ENCODE measurements around the gene C1QTNF6.
"Not testable (repeated sequence)": the region's sequence is repeated elsewhere in the genome, so short reads cannot be mapped to it uniquely, and the experiment has no call there.

The C1QTNF6 gene

DNA sequence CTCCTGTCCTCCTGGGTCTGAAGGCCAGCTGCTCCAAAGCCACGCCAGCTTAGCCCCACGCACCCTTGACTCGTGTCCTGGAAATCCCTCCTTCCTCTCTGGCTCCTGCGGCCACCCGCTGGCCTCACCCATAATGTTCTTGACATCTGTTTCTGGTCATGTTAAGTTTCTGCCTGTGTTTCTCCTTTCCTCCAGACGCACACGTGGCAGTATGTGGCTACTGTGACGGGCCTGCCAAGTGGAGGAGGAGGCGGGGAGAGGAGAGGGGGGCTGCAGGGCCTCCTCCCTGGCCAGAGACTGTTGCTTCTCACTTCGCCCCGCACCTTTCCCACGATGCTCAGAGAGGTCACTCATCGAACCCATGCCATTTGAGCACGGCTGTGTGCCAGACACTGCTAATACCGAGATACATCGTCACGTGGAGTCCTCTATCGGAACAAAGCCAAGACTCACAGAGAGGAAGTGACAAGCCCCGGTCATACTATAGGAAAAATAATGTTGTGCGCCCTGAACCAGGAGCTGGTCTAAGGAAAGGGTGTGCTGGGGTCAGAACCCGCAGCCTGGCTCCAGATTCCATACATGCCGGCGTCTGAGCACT lies 11.5 kb downstream of the C1QTNF6 start:
- no peak for DNase-seq (ENCODE audit: low read depth, low spot score)

DNA sequence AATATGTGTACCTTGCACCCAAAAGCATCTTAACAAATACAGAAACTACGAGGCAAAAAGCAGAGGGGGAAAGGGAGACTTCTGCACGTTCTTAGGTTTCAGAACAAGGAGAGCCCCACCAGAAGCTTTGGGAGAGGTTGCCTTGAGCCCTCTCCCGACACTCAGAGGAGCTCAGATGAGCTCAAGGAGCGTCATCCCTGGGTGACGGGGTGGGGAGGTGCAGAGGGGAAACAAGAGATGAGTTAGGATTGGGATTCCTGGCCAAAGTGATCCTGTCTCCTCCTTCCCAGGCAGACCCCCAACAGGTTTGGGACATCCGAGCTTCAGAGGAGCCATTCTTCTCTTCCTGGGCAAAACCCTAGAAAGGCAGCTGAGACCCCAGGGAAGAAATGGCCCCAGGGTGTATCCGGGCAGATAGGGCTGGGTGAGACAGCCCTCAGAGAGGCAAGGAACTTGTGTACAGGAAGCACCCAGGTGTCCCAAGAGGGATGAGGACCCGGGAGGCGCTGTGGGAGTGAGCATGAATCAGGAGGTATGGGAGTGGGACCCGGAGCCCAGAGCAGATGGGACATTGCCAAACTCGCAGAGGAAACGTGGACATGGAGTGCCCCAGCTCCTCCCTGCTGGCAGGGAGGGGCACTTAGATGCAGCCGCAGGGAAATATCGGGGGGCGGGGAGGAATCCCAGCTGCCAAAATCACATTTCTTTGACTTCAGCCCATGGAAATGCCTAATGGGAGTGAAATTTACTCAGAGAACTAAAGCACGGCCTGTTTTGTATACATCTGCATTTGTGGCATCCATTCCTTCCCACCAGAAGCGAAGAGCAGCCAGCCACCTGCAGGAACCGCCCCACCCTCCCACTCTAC lies 12.4 kb downstream of the C1QTNF6 start:
- DNase-seq (ENCODE audit: low read depth, low spot score), result no peak

DNA sequence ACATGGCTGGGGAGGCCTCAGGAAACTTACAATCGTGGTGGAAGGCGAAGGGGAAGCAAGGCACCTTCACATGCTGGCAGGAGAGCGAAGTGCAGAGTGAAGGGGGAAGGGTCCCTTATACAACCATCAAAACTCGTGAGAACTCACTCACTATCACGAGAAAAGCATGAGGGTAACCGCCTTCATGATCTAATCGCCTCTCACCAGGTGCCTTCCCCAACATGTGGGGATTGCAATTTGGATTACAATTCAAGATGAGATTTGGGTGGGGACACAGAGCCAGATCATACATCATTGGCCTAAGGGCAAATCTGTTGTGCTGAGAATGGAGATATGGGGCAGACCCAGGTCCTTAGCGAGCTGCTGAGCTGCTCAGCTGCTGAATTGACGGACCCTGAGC lies 13.1 kb downstream of the C1QTNF6 start:
- DNase-seq (ENCODE audit: low read depth, low spot score), result no peak

DNA sequence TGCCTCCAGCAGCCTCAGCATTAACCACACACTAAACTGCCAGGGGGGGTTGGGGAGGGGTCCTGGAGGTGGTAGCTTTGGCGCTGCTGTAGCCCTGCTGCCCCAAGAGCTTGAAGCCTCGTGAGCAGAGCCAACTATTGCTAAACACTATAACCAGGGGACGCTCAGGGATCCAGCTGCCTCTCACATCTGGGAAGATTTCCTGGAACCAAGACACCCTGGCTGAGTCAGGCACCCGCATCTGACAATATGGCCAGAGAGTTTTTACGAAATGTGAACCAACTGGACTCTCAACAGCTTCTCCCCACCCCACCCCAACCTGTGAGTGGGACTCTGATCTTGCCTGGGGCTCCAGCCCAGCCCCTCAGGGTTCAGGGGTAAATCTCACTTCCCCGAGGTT lies 14.3 kb downstream of the C1QTNF6 start:
- DNase-seq (ENCODE audit: low read depth, low spot score), result no peak

DNA sequence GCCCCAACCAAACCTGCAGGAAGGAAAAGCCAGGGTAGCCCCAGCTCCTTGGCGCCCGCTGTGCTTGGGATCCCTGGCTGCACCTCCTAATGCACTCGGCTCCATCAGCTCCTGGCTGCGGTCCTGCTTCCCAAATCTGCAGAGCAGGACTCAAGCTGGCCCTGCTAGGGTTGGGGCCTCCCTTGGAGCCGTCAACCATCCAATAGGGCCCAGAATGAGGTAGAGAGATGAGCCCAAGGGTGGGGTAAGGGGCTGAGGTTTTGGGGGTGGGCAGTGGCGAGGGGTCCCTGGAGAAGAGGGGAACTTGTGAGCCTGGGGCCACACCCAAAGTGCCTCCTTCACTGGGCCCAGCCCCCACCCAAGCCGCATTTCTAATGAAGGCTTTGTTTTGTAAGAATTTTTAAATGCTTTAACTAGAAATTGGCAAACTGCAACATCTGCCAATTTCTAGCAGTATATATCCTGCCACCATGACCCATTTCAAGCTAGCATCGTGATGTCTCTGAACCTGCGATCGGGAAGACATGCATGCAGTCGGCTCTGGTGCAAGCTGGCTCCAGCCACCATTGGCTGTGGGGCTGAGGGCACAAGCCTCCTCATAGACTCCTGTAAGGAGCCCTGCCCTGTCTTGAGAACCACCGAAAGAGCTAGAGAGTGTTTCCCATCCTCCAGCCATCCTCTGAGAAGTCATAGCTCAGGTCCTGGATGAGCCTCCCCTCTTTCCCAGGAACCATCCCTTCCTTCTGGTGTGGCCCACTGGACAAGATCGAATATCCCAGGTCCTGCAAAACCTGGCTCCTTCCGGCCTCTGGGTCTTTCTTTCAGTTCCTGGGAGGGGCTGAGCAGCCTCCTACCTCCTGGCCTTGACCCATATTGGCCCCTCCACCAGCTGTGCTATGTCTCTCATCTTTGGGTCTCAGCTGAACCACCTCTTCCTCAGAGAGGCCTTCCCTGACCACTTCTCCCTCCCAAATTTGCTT lies 15.5 kb downstream of the C1QTNF6 start:
- DNase-seq (ENCODE audit: low read depth, low spot score), result no peak

DNA sequence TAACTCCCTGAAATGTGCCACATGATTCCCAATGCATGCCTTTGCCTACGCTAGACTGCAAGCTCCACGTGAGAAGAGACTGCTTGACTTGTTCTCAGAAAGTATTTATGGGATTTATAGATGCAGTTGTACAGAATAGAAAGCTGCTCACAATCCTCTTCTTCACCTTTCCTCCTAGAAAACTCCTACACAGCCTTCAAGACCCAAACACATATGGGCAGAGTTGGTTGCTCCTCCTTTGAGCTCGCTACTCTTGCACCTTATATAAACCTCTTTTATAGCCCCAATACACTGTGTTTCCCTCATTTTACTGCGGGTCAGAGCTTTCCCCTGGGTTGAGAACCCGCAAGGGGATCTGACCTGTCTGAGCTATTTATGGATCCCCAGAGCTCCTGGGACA lies 16.4 kb downstream of the C1QTNF6 start:
- DNase-seq (ENCODE audit: low read depth, low spot score), result no peak

DNA sequence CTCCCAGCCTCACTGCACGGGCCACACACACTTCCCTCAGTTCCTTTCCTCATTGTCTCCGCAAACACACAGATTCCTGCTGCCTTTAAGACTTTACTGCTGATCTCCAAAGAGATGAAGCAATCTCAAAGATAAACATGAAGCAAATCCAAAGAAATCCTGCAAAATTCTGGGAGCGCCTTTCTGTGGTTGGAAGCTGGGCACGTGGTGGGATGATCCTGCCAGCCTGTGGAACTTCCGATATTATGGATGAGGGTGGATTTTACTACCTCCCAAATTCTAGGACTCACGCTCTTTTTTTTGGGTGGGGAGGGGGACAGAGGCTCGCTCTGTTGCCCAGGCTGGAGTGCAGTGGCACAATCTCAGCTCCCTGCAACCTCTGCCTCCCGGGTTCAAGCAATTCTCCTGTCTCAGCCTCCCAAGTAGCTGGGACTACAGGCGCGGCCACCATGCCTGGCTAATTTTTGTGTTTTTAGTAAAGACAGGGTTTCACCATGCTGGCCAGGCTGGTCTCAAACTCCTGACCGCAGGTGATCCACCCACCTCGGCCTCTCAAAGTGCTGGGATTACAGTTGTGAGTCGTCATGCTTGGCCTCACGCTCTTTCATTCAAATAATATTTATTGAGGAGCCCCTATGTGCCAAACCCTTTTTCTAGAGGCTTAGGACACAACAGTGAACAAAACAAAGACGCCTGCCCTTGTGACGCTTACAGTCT lies 17.2 kb downstream of the C1QTNF6 start:
- DNase-seq (ENCODE audit: low read depth, low spot score), result not testable (repeated sequence)

DNA sequence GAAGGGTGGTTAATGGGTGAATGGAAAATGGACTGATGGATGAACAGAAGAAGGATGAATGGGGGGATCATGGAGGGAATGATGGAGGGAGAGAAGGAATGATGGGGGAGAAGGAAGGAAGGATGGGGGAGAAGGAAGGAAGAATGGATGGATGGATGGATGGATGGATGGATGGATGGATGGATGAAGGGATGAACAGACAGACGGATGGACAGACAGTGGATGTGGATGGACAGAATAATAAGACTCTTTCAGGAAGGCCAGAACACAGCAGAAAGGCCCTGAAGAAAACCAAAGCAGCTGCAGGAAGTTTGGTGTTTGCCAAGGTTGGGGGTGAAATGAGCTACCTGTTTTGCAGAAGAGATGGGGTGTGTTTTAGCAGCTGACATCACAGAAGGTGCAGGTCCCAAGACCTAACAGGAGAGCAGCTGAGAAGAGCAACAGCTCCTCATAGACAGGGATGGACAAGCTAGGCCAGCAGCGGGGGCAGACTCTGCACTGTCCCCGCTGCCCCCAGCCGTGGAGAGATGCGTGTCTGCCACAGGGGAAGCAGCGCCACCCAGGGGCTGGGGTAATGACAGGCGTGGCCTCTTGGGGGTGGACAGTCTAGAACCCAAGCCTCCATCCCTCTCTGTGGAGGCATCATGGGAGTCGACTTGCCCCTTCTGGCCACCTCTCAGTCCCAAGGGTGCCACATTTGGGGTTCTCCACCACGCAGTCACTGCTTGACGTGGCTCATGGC lies 17.9 kb downstream of the C1QTNF6 start:
- no peak for DNase-seq (ENCODE audit: low read depth, low spot score)

DNA sequence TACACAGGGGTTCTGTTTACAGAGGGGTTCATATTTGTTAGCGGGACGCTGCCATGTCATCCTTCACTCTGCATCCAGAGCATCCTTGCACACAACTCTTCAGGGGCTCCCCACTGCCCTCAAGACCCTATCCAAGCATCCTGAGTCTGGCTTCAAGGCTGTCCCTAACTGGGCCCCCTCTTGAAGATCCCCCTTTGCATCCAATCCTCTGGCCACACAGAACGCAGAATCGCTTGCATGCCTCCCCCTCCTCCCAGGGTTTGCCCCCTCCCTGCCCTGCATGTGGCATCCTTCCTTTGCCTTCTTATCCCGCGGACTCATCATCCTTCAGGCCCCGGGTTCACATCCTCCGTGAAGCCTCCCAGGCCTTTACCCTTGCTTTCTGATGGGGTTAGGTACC lies 18.6 kb downstream of the C1QTNF6 start:
- DNase-seq (ENCODE audit: low read depth, low spot score), result no peak

DNA sequence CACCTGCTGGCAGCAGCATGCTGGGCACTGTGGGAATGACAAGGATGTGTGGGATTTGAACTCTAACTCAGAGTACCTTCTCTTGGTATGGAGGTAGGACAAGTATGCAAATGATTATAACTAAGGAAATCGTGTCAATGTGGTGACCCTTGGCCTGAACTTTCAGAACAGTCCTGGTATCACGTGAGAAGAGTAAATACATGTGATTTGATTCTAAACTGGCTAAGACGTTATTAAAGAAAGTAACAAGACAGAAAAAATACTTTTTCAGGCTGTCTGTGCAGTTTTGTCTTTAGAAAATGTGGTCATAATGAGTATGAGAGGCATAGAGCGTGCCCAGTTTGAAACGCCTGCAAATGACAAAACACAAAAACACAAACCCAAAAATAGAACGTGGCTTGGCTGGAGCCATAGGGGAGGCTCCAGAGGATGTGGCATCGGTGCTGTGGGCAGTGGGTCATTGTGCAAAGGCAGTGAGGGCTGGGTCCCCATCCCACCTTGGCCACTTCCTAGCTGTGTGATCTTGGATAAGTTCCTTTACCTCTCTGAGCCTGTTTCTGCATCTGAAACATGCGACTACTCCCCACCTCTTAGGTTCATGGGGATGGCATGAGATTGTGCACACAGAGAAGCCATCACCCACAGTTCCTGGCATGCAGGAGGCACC lies 19.9 kb downstream of the C1QTNF6 start:
- DNase-seq (ENCODE audit: low read depth, low spot score), result no peak

DNA sequence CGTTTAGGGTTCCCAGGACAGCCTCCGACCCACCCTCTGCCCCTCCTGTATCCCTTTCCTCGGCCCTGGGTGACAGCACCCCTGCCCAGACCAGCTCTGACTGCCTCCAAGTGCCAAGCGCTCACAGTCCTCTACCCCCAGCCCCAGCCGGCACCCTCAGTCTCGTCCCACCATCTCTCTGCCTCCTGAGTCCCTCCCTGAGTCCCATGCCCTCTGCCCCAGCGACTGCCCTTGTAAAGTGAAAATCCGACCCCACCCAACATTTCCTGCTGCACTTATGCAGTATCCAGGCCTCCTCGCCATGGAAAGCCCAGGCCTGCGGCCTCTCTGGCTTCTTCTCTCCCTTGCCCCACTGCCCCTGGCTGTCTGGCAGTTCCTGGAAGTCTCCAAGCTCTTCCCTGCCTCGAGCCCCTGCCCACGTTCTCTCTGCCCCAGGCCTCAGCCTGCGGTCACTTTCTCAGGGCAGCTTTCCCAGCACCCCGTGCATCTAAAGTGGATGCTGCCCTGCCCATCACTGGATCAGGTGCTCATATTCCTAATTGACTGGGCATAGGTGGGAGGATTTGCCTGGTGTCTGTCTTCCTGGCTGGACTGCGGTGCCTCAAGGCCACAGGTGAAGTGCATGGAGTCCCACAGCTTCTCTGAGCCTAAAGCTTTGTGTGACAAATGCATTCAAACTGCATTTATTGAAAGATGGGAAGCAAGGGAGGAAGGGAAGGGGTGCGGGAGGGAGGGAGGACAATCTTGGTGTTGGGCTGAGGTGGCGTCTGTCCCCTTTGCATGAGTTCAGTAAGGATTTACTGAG lies 20.7 kb downstream of the C1QTNF6 start:
- DNase-seq (ENCODE audit: low read depth, low spot score), result no peak

DNA sequence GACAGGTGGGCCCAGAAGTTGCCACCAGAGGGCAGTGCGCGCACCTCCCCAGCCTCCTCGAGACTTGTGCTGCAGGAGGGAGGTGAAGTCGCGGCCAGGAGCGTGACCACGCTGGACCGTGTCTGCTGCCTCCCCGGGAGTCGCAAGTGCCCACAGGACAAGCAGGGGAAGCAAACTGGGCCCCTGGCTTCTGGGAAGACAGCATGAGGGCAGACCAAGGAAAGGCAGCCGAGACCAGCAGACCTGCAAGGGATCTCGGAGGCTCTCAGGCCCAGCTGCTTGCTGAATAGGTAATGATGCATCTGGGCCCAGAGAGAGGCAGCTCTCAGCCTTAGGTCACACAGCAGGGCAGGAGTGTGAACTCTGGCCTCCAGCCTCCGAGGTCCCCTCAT lies 21.4 kb downstream of the C1QTNF6 start:
- peak; percentile 68 for DNase-seq (ENCODE audit: low read depth, low spot score)

DNA sequence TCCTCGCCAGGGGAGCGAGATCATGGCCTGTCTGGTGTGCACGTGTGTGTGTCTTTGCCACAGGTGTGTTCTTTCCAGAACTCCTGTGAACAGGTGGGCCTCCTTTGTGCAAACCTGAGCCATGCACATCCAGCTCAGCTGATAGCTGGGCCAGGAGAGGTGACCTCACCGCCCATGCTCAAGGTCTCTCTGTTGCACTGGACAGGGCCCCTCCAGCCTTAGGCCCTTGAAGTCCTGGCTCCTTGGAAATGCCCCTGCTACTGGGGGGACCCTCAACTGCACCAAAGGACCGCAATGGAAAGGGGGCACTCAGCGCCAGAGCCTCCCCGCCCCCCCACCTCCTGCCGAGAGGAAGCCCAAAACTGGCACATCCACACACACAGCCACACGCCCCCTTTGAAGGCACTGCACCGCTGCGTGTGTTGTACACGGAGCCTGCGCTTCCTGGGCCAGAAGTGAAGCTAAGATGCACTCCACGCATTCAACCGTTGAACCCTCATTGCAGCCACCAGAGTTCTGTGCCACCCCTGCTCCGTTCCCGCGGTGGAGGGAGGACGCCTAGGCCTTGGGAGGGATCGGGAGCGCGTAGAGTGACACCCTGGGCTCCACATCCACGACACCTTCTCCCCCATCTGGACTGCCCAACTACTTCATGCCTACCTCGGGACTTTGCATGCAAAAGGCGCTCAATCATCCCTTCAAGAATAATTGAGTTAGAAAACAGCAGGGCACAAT lies 21.9 kb downstream of the C1QTNF6 start:
- no peak for DNase-seq (ENCODE audit: low read depth, low spot score)

DNA sequence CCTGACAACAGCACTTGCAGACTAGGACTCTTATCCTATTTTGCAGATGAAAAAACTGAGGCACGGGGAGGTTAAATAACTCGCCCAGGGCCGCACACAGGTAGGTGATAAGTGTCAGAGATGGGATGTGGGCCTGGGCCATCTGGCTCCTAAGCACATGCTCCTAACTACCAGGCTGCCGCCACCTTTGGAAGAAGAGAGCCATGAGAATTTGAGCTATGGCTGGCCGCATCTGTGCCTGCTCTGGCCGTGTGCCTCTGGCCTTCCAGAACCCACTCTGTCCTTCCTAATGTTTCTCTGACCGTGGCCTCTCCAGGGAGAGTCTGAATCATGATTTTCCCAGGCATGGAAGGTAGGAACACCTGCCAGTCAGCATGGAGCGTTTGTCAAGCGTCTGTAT lies 23.0 kb downstream of the C1QTNF6 start:
- no peak for DNase-seq (ENCODE audit: low read depth, low spot score)

DNA sequence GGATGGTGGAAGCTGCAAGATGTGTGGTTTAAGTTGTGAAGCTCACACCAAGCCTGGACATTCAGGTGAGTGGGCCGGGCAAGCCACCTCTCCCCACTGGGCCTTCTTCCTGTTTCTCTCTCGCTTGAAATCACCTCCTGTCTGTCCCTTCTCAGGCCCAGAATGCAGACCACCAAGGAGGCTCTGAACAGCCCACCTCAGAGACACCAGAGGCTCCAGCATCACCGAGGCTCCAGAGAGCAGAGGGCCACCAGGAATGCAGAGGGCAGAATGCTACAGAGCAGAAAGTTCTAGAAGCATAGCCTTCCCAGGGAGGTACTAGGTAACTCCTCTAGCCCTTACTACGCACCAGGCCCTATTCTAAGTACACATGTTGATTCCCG lies 23.6 kb downstream of the C1QTNF6 start:
- DNase-seq (ENCODE audit: low read depth, low spot score), result no peak

DNA sequence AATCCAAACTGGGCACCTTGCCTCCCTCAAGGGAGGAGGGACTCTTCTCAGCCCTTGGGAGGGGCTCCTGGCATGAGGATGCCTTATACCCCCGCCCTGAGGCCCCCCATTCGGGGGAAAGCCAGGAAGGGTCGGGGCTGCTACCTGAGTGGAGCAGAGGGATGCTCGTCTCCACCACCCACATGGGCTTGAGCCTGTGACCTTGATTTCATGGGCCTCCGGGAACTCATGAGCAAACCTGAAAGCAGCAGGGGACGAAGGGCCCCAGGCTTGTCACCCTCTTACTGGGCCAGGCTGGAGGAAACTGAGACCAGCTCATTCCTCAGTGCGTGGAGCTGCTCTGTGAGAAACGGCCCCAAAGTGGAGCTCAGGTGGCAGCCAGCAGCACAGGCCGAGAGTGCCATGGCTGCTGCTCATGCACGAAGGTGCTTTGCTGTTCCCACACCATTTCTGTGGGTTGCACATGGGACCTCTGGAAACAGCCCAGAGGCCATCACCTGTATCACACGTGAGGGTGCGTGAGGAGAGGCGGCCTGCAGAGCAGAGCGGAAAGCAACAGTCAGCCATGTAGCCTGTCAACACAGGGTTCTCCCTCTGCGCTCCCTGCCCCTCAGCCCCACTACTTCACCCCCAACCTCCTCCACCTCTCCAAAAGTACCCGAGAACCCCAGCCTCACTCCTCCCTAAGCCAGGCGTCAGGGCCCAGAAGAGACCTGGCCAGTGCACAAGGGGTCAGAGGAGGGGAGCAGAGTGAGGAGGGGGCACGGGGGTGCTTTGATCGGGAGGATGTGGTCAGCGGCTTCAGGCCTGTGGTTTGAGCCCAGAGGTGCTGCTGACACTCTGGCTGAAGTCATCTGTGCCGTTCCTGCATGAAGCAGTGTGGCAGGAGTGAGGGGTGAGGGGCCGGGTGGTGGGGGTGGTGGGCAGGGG lies 24.2 kb downstream of the C1QTNF6 start:
- DNase-seq (ENCODE audit: low read depth, low spot score), result no peak

DNA sequence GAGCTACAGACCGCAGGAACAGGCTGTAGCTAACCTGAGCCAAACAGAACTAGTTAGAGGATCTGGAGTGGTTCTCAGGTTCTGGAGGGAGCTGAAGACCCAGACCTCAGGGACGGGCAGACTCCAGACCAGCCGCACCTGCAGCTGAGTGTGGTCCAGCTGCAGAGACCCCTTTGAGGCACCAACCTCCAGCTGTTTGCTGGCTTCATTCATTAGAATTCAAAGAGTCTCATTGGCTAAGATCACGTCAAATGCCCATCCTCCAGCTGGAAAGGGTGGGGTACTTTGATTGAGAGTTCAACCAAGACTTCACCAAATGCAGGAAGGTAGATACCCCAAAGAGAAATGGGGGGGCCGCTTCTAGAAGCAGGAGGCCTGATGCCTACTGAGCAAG lies 25.0 kb downstream of the C1QTNF6 start:
- no peak for DNase-seq (ENCODE audit: low read depth, low spot score)
